Uterus (tissue), 2 donors: ENCODE results near the gene CA12.

Experiments
- POLR2A ChIP-seq, 2 donors: fragments of 450-650 bp; IDR thresholded peaks; one replicate each; pipeline ENCODE4 v1.6.1; 2016; ENCODE audit warnings: antibody characterized with exemption in 2 of 2, mild to moderate bottlenecking in 1 of 2, moderate library complexity in 1 of 2
- TF ChIP-seq, protein P1 (sequence below), 4 experiments: fragments of 200-600 bp in 2 of 4; fragments of 450-650 bp in 2 of 4; sonication (generic) in 2 of 4; IDR thresholded peaks; one replicate each; pipeline ENCODE4 v1.5.1; 2016 to 2019; ENCODE audit warnings: antibody characterized with exemption in 4 of 4, mild to moderate bottlenecking in 2 of 4, moderate library complexity in 1 of 4

DNA sequence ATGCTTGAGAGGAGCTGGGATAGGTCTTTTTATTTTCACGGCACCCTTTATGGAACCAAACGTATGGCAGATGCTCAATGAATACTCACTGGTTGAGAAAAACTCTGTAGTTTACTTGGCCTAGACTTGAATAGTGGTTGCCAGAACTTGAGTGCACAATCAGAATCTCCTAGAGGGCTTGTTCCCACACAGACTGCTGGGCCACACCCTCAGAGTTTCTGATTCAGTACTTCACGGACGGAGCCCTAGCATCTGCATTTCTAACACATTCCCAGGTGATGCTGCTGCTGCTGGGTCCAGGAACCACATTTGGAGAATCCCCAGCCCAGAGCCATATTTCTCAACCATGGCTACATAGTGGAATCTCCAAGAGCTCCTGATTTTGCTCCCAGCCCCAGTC, 24.6 kb downstream of the CA12 start:
- TF ChIP-seq, protein P1, sequence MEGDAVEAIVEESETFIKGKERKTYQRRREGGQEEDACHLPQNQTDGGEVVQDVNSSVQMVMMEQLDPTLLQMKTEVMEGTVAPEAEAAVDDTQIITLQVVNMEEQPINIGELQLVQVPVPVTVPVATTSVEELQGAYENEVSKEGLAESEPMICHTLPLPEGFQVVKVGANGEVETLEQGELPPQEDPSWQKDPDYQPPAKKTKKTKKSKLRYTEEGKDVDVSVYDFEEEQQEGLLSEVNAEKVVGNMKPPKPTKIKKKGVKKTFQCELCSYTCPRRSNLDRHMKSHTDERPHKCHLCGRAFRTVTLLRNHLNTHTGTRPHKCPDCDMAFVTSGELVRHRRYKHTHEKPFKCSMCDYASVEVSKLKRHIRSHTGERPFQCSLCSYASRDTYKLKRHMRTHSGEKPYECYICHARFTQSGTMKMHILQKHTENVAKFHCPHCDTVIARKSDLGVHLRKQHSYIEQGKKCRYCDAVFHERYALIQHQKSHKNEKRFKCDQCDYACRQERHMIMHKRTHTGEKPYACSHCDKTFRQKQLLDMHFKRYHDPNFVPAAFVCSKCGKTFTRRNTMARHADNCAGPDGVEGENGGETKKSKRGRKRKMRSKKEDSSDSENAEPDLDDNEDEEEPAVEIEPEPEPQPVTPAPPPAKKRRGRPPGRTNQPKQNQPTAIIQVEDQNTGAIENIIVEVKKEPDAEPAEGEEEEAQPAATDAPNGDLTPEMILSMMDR (IDR thresholded peaks at IDR 0.05) = no peak
- no peak for TF ChIP-seq POLR2A (IDR thresholded peaks at IDR 0.05)
